Duodenal mucosa (tissue), 2 donors: ENCODE data around the gene SLC25A42.

Experiments used
- H3K27ac ChIP-seq: one replicate; pipeline ENCODE4 v1.7.0; 2013; ENCODE audit warnings: low read depth, low read length
- H3K27me3 ChIP-seq, 2 donors: one replicate each; pipeline ENCODE4 v1.7.0; 2013; ENCODE audit warnings: low read length in 2 of 2, control low read depth in 1 of 2; ENCODE audit not compliant: insufficient read depth in 2 of 2, control insufficient read depth in 1 of 2
- H3K36me3 ChIP-seq, 2 donors: one replicate each; pipeline ENCODE4 v1.7.0; 2013; ENCODE audit warnings: low read length in 2 of 2, control low read depth in 1 of 2; ENCODE audit not compliant: insufficient read depth in 2 of 2, control insufficient read depth in 1 of 2
- H3K4me1 ChIP-seq, 2 donors: one replicate each; pipeline ENCODE4 v1.7.0; 2013; ENCODE audit warnings: low read length in 2 of 2, control low read depth in 1 of 2; ENCODE audit not compliant: insufficient read depth in 2 of 2, control insufficient read depth in 1 of 2
- H3K4me3 ChIP-seq, 2 donors: one replicate each; pipeline ENCODE4 v1.7.0; 2013; ENCODE audit warnings: low read length in 2 of 2, low read depth in 1 of 2
- H3K9ac ChIP-seq, 2 donors: one replicate each; pipeline ENCODE4 v1.7.0; 2013; ENCODE audit warnings: low read length in 2 of 2, low read depth in 1 of 2
- H3K9me3 ChIP-seq, 2 donors: one replicate each; pipeline ENCODE4 v1.7.0; 2013; ENCODE audit warnings: low read length in 2 of 2, control low read depth in 1 of 2; ENCODE audit not compliant: control insufficient read depth in 1 of 2

The SLC25A42 gene

DNA sequence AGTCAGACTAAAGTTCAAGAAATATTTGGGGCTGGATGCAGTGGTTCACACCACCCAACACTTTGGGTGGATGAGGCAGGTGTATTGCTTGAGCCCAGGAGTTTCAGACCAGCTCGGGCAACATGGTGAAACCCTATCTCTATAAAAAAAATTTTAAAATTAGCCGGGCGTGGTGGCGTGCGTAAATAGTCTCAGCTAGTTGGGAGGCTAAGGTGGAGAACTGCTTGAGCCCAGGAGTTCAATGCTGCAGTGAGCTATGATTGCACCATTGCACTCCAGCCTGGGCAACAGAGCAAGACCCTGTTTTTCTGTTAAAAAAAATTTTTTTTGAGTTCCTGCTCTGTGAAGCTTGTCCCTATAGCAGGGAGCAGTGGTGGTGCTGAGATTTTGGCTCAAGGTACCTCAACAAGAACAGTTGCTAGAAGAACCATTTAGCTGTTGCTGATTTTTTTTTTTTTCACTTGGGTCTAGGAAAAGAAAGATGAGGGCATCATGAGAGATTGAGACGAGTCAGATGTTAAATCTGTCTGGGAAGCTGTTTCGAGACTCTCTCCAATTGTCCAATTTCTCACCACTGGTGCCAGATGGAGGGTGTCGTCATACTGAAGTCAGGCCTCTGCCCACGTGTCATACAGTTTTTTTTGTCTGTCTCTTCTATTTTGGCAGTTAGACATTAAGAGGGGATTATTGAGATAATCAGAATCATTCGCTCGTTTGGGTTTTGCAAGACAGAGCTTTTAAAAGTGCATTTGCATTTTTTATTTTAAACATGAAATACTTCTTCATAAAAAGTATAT is 3.7 kb downstream of the SLC25A42 start:
- Histone ChIP-seq H3K9ac (no peak overlapping the region), H3K27ac (no peak overlapping the region)

DNA sequence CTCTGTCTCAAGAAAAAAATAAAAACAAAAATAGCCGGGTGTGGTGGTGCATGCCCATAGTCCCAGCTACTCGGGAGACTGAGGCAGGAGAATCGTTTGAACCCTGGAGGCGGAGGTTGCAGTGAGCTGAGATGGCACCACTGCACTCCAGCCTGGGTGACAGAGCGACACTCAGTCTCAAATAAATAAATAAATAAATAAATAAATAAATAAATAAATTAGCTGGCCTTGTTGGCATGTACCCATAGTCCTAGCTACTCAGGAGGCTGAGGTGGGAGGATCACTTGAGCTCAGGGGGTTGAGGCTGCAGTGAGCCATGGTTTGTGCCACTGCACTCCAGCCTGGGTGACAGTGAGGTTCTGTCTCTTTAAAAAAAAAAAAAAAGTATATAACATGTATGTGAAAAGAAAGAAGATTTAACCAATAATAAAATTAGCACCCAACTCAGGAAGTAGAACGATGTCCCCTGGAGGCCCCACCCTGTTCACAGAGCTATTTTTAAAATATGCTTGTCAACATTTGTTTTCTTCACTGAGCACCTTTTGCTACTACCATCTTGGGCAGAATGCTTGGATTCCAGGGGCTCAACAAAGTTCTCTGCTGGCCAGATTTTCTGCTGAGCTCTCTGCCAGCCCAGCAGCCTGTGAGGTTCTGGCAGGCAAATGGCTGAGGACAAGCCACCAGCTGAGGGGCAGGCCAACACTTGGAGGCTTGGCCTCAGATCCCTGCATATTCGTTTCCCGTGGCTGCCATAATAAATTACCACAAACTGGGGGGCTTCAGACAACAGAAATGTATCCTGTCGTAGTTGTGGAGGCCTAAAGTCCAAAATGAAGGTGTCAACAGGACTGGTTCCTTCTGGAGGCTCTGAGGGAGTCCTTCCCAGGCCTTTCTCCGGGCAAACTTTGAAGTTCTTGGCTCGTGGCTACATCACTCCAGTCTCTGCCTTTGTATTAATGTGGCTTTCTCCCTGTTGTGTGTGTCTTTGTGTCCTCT is 5.2 kb downstream of the SLC25A42 start:
- Histone ChIP-seq H3K9me3 (no peaks in the 10 kb centered on the region), H3K9ac (no peak overlapping the region), H3K27me3 (no peaks in the 10 kb centered on the region), H3K36me3 (peaks cover 0 to 3% of the 10 kb centered on the region in 2 donors), H3K4me1 (peaks cover 7 to 17% of the 10 kb centered on the region in 2 donors), H3K4me3 (no peak overlapping the region), H3K27ac (no peak overlapping the region)

More for the DNA sequence above, 3.7 kb downstream of the SLC25A42 start:
- H3K4me1 ChIP-seq, result peaks cover 15 to 20% of the 10 kb centered on the region in 2 donors
- H3K27me3 ChIP-seq, result no peaks in the 10 kb centered on the region
- no peaks in the 10 kb centered on the region for H3K9me3 ChIP-seq
- no peak overlapping the region for H3K4me3 ChIP-seq
- H3K36me3 ChIP-seq, result peaks cover 0 to 3% of the 10 kb centered on the region in 2 donors

DNA sequence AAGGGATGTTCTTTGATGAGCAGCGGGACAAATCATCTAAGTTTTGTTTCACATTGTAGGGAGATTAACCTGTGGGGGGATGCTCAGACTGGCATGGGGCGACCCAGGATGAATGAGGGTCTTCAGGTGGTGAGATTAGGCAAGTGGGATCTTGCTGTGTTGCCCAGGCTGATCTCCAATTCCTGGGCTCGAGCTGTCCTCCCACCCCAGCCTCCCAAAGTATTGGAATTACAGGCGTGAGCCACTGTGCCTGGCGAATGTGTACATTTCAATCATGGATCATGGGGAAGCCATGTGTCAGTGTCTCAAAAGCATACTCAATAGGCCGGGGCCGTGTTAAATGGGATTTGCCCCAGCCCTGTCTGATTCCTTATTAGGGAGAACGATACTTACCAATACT is 8.1 kb downstream of the SLC25A42 start:
- Histone ChIP-seq H3K9ac (no peak overlapping the region), H3K4me3 (no peak overlapping the region), H3K36me3 (peaks cover 0 to 9% of the 10 kb centered on the region in 2 donors), H3K27ac (no peak overlapping the region), H3K27me3 (no peaks in the 10 kb centered on the region), H3K4me1 (peaks cover 0 to 10% of the 10 kb centered on the region in 2 donors), H3K9me3 (no peaks in the 10 kb centered on the region)

- Histone ChIP-seq H3K27ac (no peak overlapping the region), H3K27me3 (no peaks in the 10 kb centered on the region), H3K9me3 (no peaks in the 10 kb centered on the region), H3K36me3 (peaks cover 0 to 9% of the 10 kb centered on the region in 2 donors), H3K4me3 (peak overlapping the region in 1 of 2 donors; percentile 14), H3K9ac (no peak overlapping the region), H3K4me1 (peaks cover 0 to 10% of the 10 kb centered on the region in 2 donors)
Measured at GRCh38 chr19:19074196-19074882, 10.5 kb downstream of the SLC25A42 start.

- no peaks in the 10 kb centered on the region for H3K27me3 ChIP-seq
Measured at GRCh38 chr19:19075126-19075525, 11.3 kb downstream of the SLC25A42 start.

DNA sequence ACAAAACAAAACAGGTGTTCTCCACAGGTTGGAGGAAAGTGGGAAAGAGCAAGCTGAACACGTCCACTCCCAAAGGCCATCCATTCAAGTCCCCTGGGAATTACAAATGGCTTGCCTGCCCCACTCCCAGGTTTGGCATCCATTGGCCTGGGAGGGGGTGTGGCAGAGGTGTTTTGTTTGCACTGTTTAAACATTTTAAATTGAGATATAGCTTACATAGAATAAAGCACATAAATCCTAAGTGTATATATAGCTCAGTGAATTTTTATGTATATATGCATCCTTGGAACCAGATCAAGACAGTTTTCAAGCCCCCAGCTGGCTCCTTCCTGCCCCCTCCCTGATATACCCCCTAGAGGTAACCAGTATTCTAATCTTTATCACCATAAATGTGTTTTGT is 12.7 kb downstream of the SLC25A42 start:
- Histone ChIP-seq H3K4me3 (no peak overlapping the region), H3K9ac (no peak overlapping the region), H3K4me1 (peaks cover 0 to 10% of the 10 kb centered on the region in 2 donors), H3K27me3 (no peaks in the 10 kb centered on the region), H3K27ac (no peak overlapping the region), H3K36me3 (peaks cover 0 to 6% of the 10 kb centered on the region in 2 donors), H3K9me3 (no peaks in the 10 kb centered on the region)

More at GRCh38 chr19:19075126-19075525, 11.3 kb downstream of the SLC25A42 start:
- Histone ChIP-seq H3K4me1 (peaks cover 0 to 10% of the 10 kb centered on the region in 2 donors), H3K4me3 (no peak overlapping the region), H3K9ac (no peak overlapping the region), H3K9me3 (no peaks in the 10 kb centered on the region), H3K27ac (no peak overlapping the region), H3K36me3 (peaks cover 0 to 9% of the 10 kb centered on the region in 2 donors)

DNA sequence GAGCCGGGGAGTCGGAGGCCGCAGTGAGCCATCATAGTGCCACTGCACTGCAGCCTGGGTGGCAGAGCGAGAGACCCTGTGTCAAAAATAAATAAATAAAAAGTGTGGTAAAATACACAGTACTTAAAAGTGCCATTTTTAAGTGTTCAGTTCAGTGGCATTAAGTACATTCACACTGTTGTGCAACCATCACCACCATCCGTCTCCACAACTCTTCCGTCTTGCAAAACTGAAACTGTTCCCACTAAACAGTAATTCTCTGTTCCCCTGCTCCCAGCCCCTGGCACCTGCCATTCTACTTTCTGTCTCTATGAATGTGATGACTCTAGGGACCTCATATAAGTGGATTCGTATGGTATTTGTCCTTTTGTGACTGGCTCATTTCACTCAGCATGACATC is 13.3 kb downstream of the SLC25A42 start:
- no peaks in the 10 kb centered on the region for H3K27me3 ChIP-seq
- H3K9ac ChIP-seq, result no peak overlapping the region
- peaks cover 0 to 6% of the 10 kb centered on the region in 2 donors for H3K36me3 ChIP-seq
- H3K4me3 ChIP-seq, result no peak overlapping the region
- H3K27ac ChIP-seq, result no peak overlapping the region
- H3K9me3 ChIP-seq, result no peaks in the 10 kb centered on the region
- peaks cover 0 to 10% of the 10 kb centered on the region in 2 donors for H3K4me1 ChIP-seq

GRCh38 chr19:19078801-19079200 is 15.0 kb downstream of the SLC25A42 start:
- Histone ChIP-seq H3K9me3 (no peaks in the 10 kb centered on the region), H3K4me3 (no peak overlapping the region), H3K4me1 (peaks cover 0 to 10% of the 10 kb centered on the region in 2 donors), H3K36me3 (peaks cover 0 to 6% of the 10 kb centered on the region in 2 donors), H3K27ac (no peak overlapping the region), H3K27me3 (no peaks in the 10 kb centered on the region), H3K9ac (no peak overlapping the region)

DNA sequence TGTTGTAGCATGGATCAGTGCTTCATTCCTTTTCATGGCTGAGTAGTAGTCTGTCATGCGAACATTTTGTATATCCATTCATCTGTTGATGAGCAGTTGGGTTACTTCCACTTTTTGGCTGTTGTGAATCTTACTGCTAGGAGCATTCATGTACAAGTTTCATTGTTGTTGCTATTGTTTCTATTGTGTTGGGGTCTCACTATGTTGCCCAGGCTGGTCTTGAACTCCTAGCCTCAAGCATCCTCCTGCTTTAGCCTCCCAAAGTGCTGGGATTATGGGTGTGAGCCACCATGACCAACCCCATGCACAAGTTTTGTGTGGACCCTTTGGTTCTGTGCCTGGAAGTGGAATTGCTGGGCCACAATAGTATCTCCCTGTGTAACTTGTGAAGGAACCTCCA is 15.8 kb downstream of the SLC25A42 start:
- H3K27ac ChIP-seq, result no peak overlapping the region
- H3K9me3 ChIP-seq, result no peaks in the 10 kb centered on the region
- no peak overlapping the region for H3K4me3 ChIP-seq
- no peaks in the 10 kb centered on the region for H3K27me3 ChIP-seq
- peaks cover 0 to 2% of the 10 kb centered on the region in 2 donors for H3K4me1 ChIP-seq
- no peak overlapping the region for H3K9ac ChIP-seq
- H3K36me3 ChIP-seq, result peaks cover 0 to 6% of the 10 kb centered on the region in 2 donors
